OCI-LY3 (cell line): ENCODE measurements around the gene AUTS2.

ENCODE experiments used
- CTCF ChIP-seq: fragments of 200-600, 300-600 bp; sonication (generic); IDR thresholded peaks from 2 replicates; pipeline ENCODE4 v1.5.1; 2014; ENCODE audit warnings: antibody characterized with exemption, low read length, low read depth
- EZH2phosphoT487 ChIP-seq: fragments of 200-600 bp; shearing (Covaris generic); IDR thresholded peaks from 2 replicates; pipeline ENCODE4 v1.6.1; 2018; ENCODE audit warnings: antibody characterized with exemption, mixed run types, low read depth

DNA sequence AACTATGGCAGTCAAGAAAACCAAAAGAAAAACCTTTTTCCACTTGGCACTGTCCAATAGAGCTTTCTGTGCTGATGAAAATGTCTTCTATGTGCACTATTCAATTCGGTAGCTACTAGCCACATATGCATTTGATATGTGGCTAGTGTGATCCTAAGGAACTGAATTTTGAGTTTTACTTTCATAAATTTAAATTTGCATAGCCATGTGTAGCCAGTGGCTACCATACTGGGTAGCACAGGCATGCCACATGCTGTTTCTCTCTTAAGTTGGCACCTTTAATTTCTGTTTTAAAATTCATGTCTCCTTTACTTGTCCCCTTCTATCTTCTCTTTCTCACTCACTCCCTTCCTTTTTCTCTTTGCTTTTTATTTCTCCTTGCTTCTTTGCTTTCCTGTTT is 455.7 kb downstream of the AUTS2 start:
- no peak for TF ChIP-seq CTCF
- no peak for TF ChIP-seq EZH2phosphoT487
